Measurements from ENCODE around the gene PWWP2A. TPM values are rescaled to one million over a fixed set of nuclear protein-coding genes. Genes with fewer than 3 reads are reported as not detected.

Gene PWWP2A
- total RNA-seq, 1 donor from 2014 or later: 19.6 TPM

DNA sequence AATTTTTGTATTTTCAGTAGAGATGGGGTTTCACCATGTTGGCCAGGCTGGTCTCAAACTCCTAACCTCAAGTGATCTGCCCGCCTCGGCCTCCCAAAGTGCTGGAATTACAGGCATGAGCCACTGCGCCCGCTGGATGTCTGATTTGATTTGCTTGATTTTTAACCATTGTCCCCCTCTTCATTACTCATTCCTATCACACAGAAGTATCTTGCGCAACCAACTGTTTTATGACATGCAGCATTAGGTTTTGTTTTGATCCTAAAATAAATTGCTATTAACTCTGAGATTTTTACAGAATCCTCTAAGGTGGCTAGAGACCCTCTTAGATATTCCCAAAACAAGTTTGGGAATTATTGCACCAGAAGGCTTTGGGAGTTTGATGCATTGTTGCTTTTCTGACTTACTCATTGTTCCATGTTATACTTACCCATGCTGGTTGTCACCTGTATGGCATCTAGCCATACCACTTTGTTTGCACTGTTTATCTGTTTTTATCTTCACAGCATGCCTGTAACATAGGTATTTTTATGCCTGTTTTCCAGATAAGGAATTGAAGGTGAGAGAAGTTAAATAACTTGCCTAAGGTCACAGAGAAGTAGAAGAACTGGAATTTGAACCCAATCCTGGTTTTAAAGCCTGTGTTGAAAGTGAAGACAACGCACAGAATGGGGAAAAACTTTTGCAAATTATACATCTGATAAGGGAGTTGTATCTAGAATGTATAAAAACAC is 35.9 kb upstream of the PWWP2A start:
- H3K27me3 ChIP-seq (ENCODE audit: insufficient read depth, low read length): no peaks in the 10 kb centered on the region
- H2AFZ ChIP-seq (ENCODE audit: low read depth, low read length): no peak overlapping the region
- Mint-ChIP-seq H3K36me3 (ENCODE audit: low read depth, unreplicated experiment) (no peaks in the 10 kb centered on the region), H3K27ac (ENCODE audit: unreplicated experiment) (no peak overlapping the region), H3K4me3 (ENCODE audit: unreplicated experiment) (no peak overlapping the region), H3K4me1 (ENCODE audit: low read depth, unreplicated experiment) (peaks cover 4% of the 10 kb centered on the region), H3K9me3 (ENCODE audit: unreplicated experiment) (no peaks in the 10 kb centered on the region), H3K27me3 (ENCODE audit: low read depth, unreplicated experiment) (peaks cover 2% of the 10 kb centered on the region)
- H3K4me2 ChIP-seq (ENCODE audit: low read length): no peak overlapping the region
- no peaks in the 10 kb centered on the region for H3K36me3 ChIP-seq (ENCODE audit: insufficient read depth, low read length)
- H3K9ac ChIP-seq (ENCODE audit: low read length): no peak overlapping the region
- FAIRE-seq: no peak
- H3K27ac ChIP-seq (ENCODE audit: low read depth, low read length): no peak overlapping the region
- H3K9me3 ChIP-seq (ENCODE audit: insufficient read depth, low read depth, low read length): no peaks in the 10 kb centered on the region
- TF ChIP-seq, protein P1, sequence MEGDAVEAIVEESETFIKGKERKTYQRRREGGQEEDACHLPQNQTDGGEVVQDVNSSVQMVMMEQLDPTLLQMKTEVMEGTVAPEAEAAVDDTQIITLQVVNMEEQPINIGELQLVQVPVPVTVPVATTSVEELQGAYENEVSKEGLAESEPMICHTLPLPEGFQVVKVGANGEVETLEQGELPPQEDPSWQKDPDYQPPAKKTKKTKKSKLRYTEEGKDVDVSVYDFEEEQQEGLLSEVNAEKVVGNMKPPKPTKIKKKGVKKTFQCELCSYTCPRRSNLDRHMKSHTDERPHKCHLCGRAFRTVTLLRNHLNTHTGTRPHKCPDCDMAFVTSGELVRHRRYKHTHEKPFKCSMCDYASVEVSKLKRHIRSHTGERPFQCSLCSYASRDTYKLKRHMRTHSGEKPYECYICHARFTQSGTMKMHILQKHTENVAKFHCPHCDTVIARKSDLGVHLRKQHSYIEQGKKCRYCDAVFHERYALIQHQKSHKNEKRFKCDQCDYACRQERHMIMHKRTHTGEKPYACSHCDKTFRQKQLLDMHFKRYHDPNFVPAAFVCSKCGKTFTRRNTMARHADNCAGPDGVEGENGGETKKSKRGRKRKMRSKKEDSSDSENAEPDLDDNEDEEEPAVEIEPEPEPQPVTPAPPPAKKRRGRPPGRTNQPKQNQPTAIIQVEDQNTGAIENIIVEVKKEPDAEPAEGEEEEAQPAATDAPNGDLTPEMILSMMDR (IDR thresholded peaks at IDR 0.05; ENCODE audit: insufficient read depth, low read depth, low read length): no peak
- TF ChIP-seq EZH2 (IDR thresholded peaks at IDR 0.05; ENCODE audit: insufficient read depth, low read length): no peak
- H3K79me2 ChIP-seq (ENCODE audit: insufficient read depth, low read length): no peaks in the 10 kb centered on the region
- H3K4me1 ChIP-seq (ENCODE audit: insufficient read depth, low read length): peaks cover 6% of the 10 kb centered on the region
- DNase-seq (ENCODE audit: low read depth): no peak
- no peak overlapping the region for H3K4me3 ChIP-seq (ENCODE audit: insufficient read depth, low read depth, low read length)
- H4K20me1 ChIP-seq (ENCODE audit: insufficient read depth, low read length): no peaks in the 10 kb centered on the region

DNA sequence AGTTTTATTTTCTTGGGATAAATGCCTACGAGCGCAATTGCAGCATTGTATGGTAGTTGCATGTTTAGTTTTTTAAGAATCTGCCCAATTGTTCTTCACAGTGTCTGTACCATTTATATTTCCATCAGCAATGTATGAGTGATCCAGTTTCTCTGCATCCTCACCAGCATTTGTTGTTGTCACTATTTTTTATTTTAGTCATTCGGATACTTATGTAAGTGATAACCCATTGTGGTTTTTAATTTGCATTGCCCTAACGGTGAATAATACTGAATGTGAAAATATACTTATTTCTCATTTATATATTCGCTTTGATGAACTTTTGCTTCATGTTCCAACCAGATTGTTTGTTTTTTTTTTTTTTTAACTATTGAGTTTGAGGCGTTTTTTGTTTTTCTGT is 33.7 kb upstream of the PWWP2A start:
- no peak for TF ChIP-seq EZH2 (IDR thresholded peaks at IDR 0.05; ENCODE audit: insufficient read depth, low read length)
- TF ChIP-seq, protein P1 (IDR thresholded peaks at IDR 0.05; ENCODE audit: insufficient read depth, low read depth, low read length): no peak
- Mint-ChIP-seq H3K27ac (ENCODE audit: unreplicated experiment) (no peak overlapping the region), H3K4me3 (ENCODE audit: unreplicated experiment) (no peak overlapping the region), H3K4me1 (ENCODE audit: low read depth, unreplicated experiment) (no peaks in the 10 kb centered on the region), H3K27me3 (ENCODE audit: low read depth, unreplicated experiment) (peaks cover 2% of the 10 kb centered on the region), H3K9me3 (ENCODE audit: unreplicated experiment) (no peaks in the 10 kb centered on the region), H3K36me3 (ENCODE audit: low read depth, unreplicated experiment) (no peaks in the 10 kb centered on the region)
- FAIRE-seq (no peak), DNase-seq (ENCODE audit: low read depth) (no peak)
- Histone ChIP-seq H3K27ac (ENCODE audit: low read depth, low read length) (no peak overlapping the region), H3K27me3 (ENCODE audit: insufficient read depth, low read length) (no peaks in the 10 kb centered on the region), H3K4me1 (ENCODE audit: insufficient read depth, low read length) (no peaks in the 10 kb centered on the region), H2AFZ (ENCODE audit: low read depth, low read length) (no peak overlapping the region), H3K36me3 (ENCODE audit: insufficient read depth, low read length) (no peaks in the 10 kb centered on the region), H3K4me2 (ENCODE audit: low read length) (no peak overlapping the region), H3K4me3 (ENCODE audit: insufficient read depth, low read depth, low read length) (no peak overlapping the region), H3K79me2 (ENCODE audit: insufficient read depth, low read length) (no peaks in the 10 kb centered on the region), H3K9me3 (ENCODE audit: insufficient read depth, low read depth, low read length) (no peaks in the 10 kb centered on the region), H4K20me1 (ENCODE audit: insufficient read depth, low read length) (no peaks in the 10 kb centered on the region), H3K9ac (ENCODE audit: low read length) (no peak overlapping the region)

DNA sequence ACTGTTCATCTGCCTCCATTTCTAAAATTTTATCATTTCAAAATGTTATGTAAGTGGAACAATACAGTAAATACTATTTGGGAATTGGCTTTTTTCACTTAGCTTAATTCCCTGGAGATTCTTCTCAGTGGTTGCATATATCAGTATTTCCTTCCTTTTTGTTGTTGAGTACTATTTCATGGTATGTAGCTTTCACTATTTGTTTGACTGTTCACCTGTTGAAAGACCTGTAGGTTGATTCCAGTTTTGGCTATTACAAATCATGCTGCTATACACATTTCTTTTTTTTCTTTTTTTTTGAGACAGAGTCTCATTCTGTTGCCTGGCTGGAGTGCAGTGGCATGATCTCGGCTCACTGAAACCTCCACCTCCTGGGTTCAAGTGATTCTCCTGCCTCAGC is 33.0 kb upstream of the PWWP2A start:
- Histone ChIP-seq H4K20me1 (ENCODE audit: insufficient read depth, low read length) (no peaks in the 10 kb centered on the region), H2AFZ (ENCODE audit: low read depth, low read length) (no peak overlapping the region), H3K27ac (ENCODE audit: low read depth, low read length) (no peak overlapping the region), H3K4me1 (ENCODE audit: insufficient read depth, low read length) (no peaks in the 10 kb centered on the region), H3K9me3 (ENCODE audit: insufficient read depth, low read depth, low read length) (no peaks in the 10 kb centered on the region), H3K4me3 (ENCODE audit: insufficient read depth, low read depth, low read length) (no peak overlapping the region), H3K79me2 (ENCODE audit: insufficient read depth, low read length) (no peaks in the 10 kb centered on the region), H3K9ac (ENCODE audit: low read length) (no peak overlapping the region), H3K27me3 (ENCODE audit: insufficient read depth, low read length) (no peaks in the 10 kb centered on the region), H3K4me2 (ENCODE audit: low read length) (no peak overlapping the region), H3K36me3 (ENCODE audit: insufficient read depth, low read length) (no peaks in the 10 kb centered on the region)
- H3K4me3 Mint-ChIP-seq (ENCODE audit: unreplicated experiment): no peak overlapping the region
- no peaks in the 10 kb centered on the region for H3K4me1 Mint-ChIP-seq (ENCODE audit: low read depth, unreplicated experiment)
- no peaks in the 10 kb centered on the region for H3K9me3 Mint-ChIP-seq (ENCODE audit: unreplicated experiment)
- H3K27ac Mint-ChIP-seq (ENCODE audit: unreplicated experiment): no peak overlapping the region
- no peak for DNase-seq (ENCODE audit: low read depth)
- H3K36me3 Mint-ChIP-seq (ENCODE audit: low read depth, unreplicated experiment): no peaks in the 10 kb centered on the region
- no peak for FAIRE-seq
- peaks cover 2% of the 10 kb centered on the region for H3K27me3 Mint-ChIP-seq (ENCODE audit: low read depth, unreplicated experiment)
- TF ChIP-seq EZH2 (IDR thresholded peaks at IDR 0.05; ENCODE audit: insufficient read depth, low read length): no peak
- TF ChIP-seq, protein P1 (IDR thresholded peaks at IDR 0.05; ENCODE audit: insufficient read depth, low read depth, low read length): no peak

Measured in astrocyte (in vitro differentiated cells and primary cell).